ENCODE results near the gene SYT17.

DNA sequence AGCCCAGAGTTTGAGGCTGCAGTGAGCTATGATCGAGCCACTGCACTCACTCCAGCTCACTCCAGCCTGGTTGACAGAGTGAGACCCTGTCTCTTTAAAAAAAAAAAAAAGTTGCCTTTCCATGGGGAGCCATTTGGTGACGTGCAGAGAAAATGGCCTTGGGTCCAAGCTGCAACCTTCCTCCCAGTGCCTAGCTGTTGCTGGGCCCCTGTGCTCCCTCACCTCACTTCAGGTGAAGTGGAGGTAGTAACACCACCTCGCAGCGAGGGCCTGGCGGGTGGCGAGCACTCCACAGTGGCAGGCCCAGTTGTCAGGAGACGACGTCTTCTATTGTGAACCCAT, 17.4 kb downstream of the SYT17 start:
- TF ChIP-seq CTCF (IDR thresholded peaks at IDR 0.05) (no peak), POLR2A (IDR thresholded peaks at IDR 0.05) (no peak)
